Upper lobe of left lung (tissue), 4 donors: Measurements from ENCODE around the gene SPEF1.

ENCODE experiments used
- EP300 ChIP-seq, 4 donors: sonication (generic); formaldehyde crosslinking; IDR thresholded peaks; one replicate each; pipeline ENCODE4 v1.5.1; 2017; ENCODE audit warnings: antibody characterized with exemption in 4 of 4, control low read depth in 2 of 4
- POLR2AphosphoS5 ChIP-seq, 2 donors: sonication (generic); formaldehyde crosslinking; IDR thresholded peaks; one replicate each; pipeline ENCODE4 v1.5.1; 2017; ENCODE audit warnings: antibody characterized with exemption in 2 of 2
- TF ChIP-seq, protein P1 (sequence below), 6 experiments: fragments of 450-650 bp in 4 of 6; fragments of 200-600 bp in 2 of 6; sonication (generic) in 2 of 6; IDR thresholded peaks; one replicate each; pipeline ENCODE4 v1.5.1; 2016 to 2019; ENCODE audit warnings: antibody characterized with exemption in 6 of 6

DNA sequence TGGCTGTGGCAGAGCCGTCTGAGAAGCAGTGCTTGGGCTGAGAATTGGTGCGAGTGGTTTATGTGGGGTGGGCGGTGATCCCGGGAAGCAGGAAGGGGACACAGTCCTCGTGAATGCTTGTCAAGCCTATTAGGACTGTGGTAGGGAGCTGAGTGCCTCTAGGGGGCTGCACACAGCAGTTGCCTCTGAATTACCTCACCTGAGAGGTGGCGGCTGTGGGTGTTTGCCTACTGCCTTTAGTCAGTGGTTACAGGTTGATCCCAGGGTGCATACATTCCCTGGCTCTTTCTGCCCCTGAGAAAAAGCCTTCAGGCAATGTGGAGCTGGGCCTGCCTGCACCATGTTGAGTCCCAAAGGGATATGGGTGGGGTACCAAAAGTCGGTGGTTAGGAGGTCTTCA is 44.3 kb upstream of the SPEF1 start:
- TF ChIP-seq, protein P1, sequence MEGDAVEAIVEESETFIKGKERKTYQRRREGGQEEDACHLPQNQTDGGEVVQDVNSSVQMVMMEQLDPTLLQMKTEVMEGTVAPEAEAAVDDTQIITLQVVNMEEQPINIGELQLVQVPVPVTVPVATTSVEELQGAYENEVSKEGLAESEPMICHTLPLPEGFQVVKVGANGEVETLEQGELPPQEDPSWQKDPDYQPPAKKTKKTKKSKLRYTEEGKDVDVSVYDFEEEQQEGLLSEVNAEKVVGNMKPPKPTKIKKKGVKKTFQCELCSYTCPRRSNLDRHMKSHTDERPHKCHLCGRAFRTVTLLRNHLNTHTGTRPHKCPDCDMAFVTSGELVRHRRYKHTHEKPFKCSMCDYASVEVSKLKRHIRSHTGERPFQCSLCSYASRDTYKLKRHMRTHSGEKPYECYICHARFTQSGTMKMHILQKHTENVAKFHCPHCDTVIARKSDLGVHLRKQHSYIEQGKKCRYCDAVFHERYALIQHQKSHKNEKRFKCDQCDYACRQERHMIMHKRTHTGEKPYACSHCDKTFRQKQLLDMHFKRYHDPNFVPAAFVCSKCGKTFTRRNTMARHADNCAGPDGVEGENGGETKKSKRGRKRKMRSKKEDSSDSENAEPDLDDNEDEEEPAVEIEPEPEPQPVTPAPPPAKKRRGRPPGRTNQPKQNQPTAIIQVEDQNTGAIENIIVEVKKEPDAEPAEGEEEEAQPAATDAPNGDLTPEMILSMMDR (IDR thresholded peaks at IDR 0.05) = no peak
- no peak for TF ChIP-seq POLR2AphosphoS5 (IDR thresholded peaks at IDR 0.05)
- TF ChIP-seq EP300 (IDR thresholded peaks at IDR 0.05) = no peak
